ENCODE results near the gene CNNM1.

Gene CNNM1

DNA sequence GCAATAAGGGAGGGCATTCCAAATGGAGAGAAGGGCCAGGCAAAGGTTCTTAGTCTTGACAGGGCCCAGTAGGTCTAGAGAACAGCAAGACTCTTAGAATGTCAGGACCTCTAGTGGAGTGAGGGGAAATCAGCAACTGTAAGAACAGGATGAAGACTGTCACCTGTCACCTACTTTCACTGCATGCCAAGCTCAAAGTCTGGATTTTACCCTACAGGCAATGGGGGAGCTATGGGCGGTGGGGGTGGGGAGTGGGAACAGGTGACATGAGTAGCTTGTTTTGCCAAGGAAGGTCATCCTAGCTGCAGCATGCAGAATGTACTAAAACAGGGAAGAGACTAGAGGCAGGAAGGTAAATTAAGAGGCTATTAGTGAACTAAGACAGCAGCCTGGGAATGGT, 82.9 kb downstream of the CNNM1 start:
- Histone ChIP-seq H3K27ac (no peak overlapping the region), H2AFZ (ENCODE audit: low read depth) (no peak overlapping the region), H3K27me3 (ENCODE audit: insufficient read depth, low read depth) (no peaks in the 10 kb centered on the region), H3K4me3 (IDR thresholded peaks at IDR 0.05; ENCODE audit: insufficient read depth, low read depth, low read length) (no peak overlapping the region), H4K20me1 (ENCODE audit: insufficient read depth) (no peaks in the 10 kb centered on the region), H3K9ac (no peak overlapping the region), H3K4me2 (no peak overlapping the region), H3K36me3 (ENCODE audit: insufficient read depth) (no peaks in the 10 kb centered on the region), H3K79me2 (ENCODE audit: insufficient read depth, low read depth) (no peaks in the 10 kb centered on the region), H3K4me1 (ENCODE audit: low read depth, poor library complexity, severe bottlenecking) (no peaks in the 10 kb centered on the region)
- TF ChIP-seq, protein P1, sequence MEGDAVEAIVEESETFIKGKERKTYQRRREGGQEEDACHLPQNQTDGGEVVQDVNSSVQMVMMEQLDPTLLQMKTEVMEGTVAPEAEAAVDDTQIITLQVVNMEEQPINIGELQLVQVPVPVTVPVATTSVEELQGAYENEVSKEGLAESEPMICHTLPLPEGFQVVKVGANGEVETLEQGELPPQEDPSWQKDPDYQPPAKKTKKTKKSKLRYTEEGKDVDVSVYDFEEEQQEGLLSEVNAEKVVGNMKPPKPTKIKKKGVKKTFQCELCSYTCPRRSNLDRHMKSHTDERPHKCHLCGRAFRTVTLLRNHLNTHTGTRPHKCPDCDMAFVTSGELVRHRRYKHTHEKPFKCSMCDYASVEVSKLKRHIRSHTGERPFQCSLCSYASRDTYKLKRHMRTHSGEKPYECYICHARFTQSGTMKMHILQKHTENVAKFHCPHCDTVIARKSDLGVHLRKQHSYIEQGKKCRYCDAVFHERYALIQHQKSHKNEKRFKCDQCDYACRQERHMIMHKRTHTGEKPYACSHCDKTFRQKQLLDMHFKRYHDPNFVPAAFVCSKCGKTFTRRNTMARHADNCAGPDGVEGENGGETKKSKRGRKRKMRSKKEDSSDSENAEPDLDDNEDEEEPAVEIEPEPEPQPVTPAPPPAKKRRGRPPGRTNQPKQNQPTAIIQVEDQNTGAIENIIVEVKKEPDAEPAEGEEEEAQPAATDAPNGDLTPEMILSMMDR (conservative IDR thresholded peaks at IDR 0.05; ENCODE audit: low read depth, low read length): no peak

DNA sequence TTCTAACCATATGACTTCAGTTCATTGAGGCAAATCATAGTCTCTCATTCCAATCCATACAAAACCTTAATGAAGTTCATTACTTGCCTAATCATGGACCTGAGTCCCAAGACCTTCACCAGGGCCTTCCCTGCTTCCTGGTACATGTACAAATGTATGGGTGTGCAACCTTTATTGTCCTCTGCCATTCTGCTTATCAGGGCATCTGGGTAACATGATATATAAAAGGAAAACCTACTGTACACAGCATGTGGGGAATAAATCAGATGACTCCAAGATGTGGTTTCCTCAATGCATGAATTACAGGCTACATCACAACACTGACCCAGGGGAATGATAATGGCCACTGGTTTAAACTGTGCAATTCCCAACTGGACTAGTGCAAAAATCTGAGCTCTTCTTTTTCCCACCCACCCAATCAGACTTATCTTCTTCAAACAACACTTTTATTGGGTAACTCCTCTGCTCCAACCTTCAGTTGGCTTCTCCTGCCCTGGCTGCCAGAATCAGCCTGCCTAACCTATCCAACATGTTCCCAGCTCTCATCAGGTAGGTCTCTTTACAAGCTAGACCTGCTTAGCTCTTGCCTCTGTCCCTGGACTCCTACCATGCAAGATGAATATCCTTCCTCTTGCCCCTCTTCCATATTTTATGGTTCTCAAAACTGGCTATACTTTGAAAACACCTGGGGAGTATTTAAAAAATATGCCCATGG, 89.9 kb downstream of the CNNM1 start:
- H3K27ac ChIP-seq: no peak overlapping the region
- no peak overlapping the region for H3K9ac ChIP-seq
- no peaks in the 10 kb centered on the region for H3K36me3 ChIP-seq (ENCODE audit: insufficient read depth)
- H3K4me1 ChIP-seq (ENCODE audit: low read depth, poor library complexity, severe bottlenecking): no peaks in the 10 kb centered on the region
- no peak overlapping the region for H2AFZ ChIP-seq (ENCODE audit: low read depth)
- H3K4me3 ChIP-seq (IDR thresholded peaks at IDR 0.05; ENCODE audit: insufficient read depth, low read depth, low read length): no peak overlapping the region
- no peak overlapping the region for H3K4me2 ChIP-seq
- no peaks in the 10 kb centered on the region for H3K27me3 ChIP-seq (ENCODE audit: insufficient read depth, low read depth)
- no peaks in the 10 kb centered on the region for H4K20me1 ChIP-seq (ENCODE audit: insufficient read depth)
- no peaks in the 10 kb centered on the region for H3K79me2 ChIP-seq (ENCODE audit: insufficient read depth, low read depth)
- TF ChIP-seq, protein P1 (conservative IDR thresholded peaks at IDR 0.05; ENCODE audit: low read depth, low read length): no peak

DNA sequence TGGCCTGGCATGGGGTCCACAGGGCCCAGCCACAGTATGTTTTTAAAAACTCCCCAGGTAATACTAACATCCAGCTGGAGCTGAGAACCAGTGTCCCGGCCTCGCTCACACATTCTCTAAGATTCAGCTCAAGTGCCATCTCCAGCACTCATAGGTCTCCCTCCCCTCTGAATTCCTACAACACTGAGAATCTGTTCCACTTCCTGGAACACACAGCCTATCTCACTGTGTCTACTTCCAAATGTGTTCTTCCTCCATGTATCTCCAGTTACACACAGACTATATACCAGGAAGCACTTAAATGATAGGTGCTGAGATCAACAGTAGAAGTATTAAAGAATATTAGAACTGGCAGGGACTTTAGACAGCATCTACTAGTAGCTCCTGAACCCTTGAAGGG, 90.5 kb downstream of the CNNM1 start:
- no peaks in the 10 kb centered on the region for H3K36me3 ChIP-seq (ENCODE audit: insufficient read depth)
- H3K4me1 ChIP-seq (ENCODE audit: low read depth, poor library complexity, severe bottlenecking): no peaks in the 10 kb centered on the region
- no peak overlapping the region for H3K4me3 ChIP-seq (IDR thresholded peaks at IDR 0.05; ENCODE audit: insufficient read depth, low read depth, low read length)
- H3K9ac ChIP-seq: no peak overlapping the region
- H4K20me1 ChIP-seq (ENCODE audit: insufficient read depth): no peaks in the 10 kb centered on the region
- H3K79me2 ChIP-seq (ENCODE audit: insufficient read depth, low read depth): no peaks in the 10 kb centered on the region
- no peak overlapping the region for H3K27ac ChIP-seq
- H3K27me3 ChIP-seq (ENCODE audit: insufficient read depth, low read depth): no peaks in the 10 kb centered on the region
- TF ChIP-seq, protein P1 (conservative IDR thresholded peaks at IDR 0.05; ENCODE audit: low read depth, low read length): no peak
- H3K4me2 ChIP-seq: no peak overlapping the region
- H2AFZ ChIP-seq (ENCODE audit: low read depth): no peak overlapping the region

DNA sequence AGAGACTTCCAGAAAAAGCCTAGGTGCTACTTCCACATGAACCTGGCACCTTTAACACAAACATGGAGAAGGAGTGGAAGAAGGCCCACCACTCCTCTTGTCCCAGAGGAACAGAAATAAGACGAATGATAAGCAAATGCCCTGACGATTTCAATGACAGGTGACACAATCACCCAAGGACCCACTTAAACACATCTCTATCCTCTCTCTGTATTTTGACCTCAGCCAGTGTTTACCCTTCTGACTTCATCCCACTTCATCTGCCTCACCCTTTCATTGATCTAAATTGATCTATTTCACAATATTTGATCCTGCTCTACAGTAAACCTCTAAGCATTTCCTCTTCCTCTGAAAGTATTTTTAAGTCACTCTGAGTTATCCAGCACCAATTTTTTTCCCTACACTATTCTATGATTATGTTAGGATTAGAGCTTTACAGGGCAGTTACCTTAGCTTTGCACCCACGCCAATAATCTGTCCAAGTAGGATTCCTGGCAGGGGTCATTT, 92.1 kb downstream of the CNNM1 start:
- Histone ChIP-seq H3K36me3 (ENCODE audit: insufficient read depth) (no peaks in the 10 kb centered on the region), H3K4me1 (ENCODE audit: low read depth, poor library complexity, severe bottlenecking) (peaks cover 10% of the 10 kb centered on the region), H3K27me3 (ENCODE audit: insufficient read depth, low read depth) (no peaks in the 10 kb centered on the region), H3K27ac (no peak overlapping the region), H2AFZ (ENCODE audit: low read depth) (no peak overlapping the region), H3K9ac (no peak overlapping the region), H4K20me1 (ENCODE audit: insufficient read depth) (no peaks in the 10 kb centered on the region), H3K4me3 (IDR thresholded peaks at IDR 0.05; ENCODE audit: insufficient read depth, low read depth, low read length) (no peak overlapping the region), H3K4me2 (no peak overlapping the region), H3K79me2 (ENCODE audit: insufficient read depth, low read depth) (0 out of 2 replicates have a peak, but pooled peaks cover under 1% of the 10 kb centered on the region)
- TF ChIP-seq, protein P1 (conservative IDR thresholded peaks at IDR 0.05; ENCODE audit: low read depth, low read length): no peak
